Lower leg skin (tissue), 3 donors: ENCODE measurements around the gene CREB5.

Source experiments
- POLR2A ChIP-seq, 2 donors: fragments of 450-650 bp; IDR thresholded peaks; one replicate each; pipeline ENCODE4 v1.6.1; 2016 to 2017; ENCODE audit warnings: antibody characterized with exemption in 2 of 2, mild to moderate bottlenecking in 1 of 2, moderate library complexity in 1 of 2
- TF ChIP-seq, protein P1 (sequence below), 3 donors: fragments of 450-650 bp; IDR thresholded peaks; one replicate each; pipeline ENCODE4 v1.5.1; 2016; ENCODE audit warnings: antibody characterized with exemption in 3 of 3, mild to moderate bottlenecking in 3 of 3, moderate library complexity in 2 of 3

DNA sequence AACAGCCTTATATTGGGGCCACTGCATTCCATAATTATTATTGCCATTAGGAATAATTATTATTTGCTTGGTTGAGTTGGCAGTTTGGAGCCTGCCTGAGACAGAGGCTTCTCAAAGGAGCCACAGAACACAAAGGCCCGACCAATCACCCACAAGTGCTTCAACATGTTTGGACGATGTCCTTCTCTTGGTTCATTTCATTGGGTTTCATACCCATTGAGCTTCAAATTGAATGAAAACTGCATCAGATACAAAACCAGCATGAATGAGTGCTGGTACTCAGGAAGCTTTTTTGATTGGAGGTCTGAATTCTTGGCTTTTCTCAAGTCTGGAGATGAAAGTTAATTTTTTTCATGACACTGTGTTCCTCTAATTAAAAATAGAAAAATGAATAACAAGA, 168.3 kb downstream of the CREB5 start:
- TF ChIP-seq, protein P1, sequence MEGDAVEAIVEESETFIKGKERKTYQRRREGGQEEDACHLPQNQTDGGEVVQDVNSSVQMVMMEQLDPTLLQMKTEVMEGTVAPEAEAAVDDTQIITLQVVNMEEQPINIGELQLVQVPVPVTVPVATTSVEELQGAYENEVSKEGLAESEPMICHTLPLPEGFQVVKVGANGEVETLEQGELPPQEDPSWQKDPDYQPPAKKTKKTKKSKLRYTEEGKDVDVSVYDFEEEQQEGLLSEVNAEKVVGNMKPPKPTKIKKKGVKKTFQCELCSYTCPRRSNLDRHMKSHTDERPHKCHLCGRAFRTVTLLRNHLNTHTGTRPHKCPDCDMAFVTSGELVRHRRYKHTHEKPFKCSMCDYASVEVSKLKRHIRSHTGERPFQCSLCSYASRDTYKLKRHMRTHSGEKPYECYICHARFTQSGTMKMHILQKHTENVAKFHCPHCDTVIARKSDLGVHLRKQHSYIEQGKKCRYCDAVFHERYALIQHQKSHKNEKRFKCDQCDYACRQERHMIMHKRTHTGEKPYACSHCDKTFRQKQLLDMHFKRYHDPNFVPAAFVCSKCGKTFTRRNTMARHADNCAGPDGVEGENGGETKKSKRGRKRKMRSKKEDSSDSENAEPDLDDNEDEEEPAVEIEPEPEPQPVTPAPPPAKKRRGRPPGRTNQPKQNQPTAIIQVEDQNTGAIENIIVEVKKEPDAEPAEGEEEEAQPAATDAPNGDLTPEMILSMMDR (IDR thresholded peaks at IDR 0.05): no peak
- no peak for TF ChIP-seq POLR2A (IDR thresholded peaks at IDR 0.05)
